K562 (cell line): ENCODE data around the gene PIGK. TPM values are rescaled to one million over a fixed set of nuclear protein-coding genes. Genes with fewer than 3 reads are reported as not detected.

Experiments
- ATAC-seq: fragments of 200-7000 bp; cut with Tn5 transposase; 3 replicates; pipeline ENCODE4 v1.9.1; 2020; ENCODE audit warnings: moderate library complexity
- BruUV-seq: library from RNA; stranded (reverse); fragments of 400-500 nt; replicated peaks from 2 replicates; lab custom pipeline; 2021; lab: Mats Ljungman, UMichigan
- CTCF ChIA-PET: fragments of 300-600 bp; formaldehyde crosslinking; extraction: SDS; loops from one replicate; lab custom pipeline; 2021; ENCODE audit warnings: low intra/inter-chr PET ratio; lab: Yijun Ruan, JAX
- POLR2A ChIA-PET: fragments of 300-600, 350-650 bp; sonication (Branson Sonifier 250); formaldehyde crosslinking; extraction: SDS; loops from one replicate; lab custom pipeline; 2021; ENCODE audit warnings: antibody characterized with exemption, inconsistent platforms; lab: Yijun Ruan, JAX
- DNase-seq, 4 experiments: peaks; one replicate each; pipeline versions ENCODE4 v3.0.0 to v3.0.0-alpha.2; 2011 to 2018; ENCODE audit warnings: low spot score in 3 of 4, mixed read lengths in 3 of 4; ENCODE audit errors: extremely low read depth in 1 of 4
- FAIRE-seq: peaks from 2 replicates; lab custom pipeline; 2011; peaks lifted over from hg19 to GRCh38; lab: Jason Lieb, UNC
- H2AFZ ChIP-seq: 2 replicates; pipeline ENCODE4 v1.6.0; 2011; ENCODE audit warnings: low read depth, low read length, control low read depth, inconsistent platforms
- H3K27ac ChIP-seq: fragments of 200-600 bp; 3 replicates; pipeline ENCODE4 v1.8.0; 2011; ENCODE audit warnings: low read depth, mild to moderate bottlenecking, control low read depth, inconsistent platforms, low read length, moderate library complexity, mixed read lengths; ENCODE audit errors: extremely low read depth
- H3K27me3 ChIP-seq, 2 experiments: fragments of 300-600 bp in 1 of 2; 2 replicates in 1 of 2; 3 replicates in 1 of 2; pipeline versions ENCODE4 v1.6.0 to v1.8.0; 2011; ENCODE audit warnings: inconsistent platforms in 2 of 2, low read length in 2 of 2, mild to moderate bottlenecking in 1 of 2, mixed read lengths in 1 of 2, moderate library complexity in 1 of 2; ENCODE audit not compliant: control insufficient read depth in 2 of 2, insufficient read depth in 2 of 2
- H3K36me3 ChIP-seq: fragments of 300-600 bp; 3 replicates; pipeline ENCODE4 v1.8.0; 2011; ENCODE audit warnings: mild to moderate bottlenecking, low read length, inconsistent platforms; ENCODE audit not compliant: control insufficient read depth, insufficient read depth
- H3K4me1 ChIP-seq, 2 experiments: fragments of 200-600 bp in 1 of 2; replicated peaks in 1 of 2; 2 replicates in 1 of 2; 3 replicates in 1 of 2; pipeline versions ENCODE4 v1.5.1 to v1.8.0; 2011; ENCODE audit warnings: inconsistent platforms in 2 of 2, low read length in 2 of 2, mild to moderate bottlenecking in 1 of 2, mixed read lengths in 1 of 2, moderate library complexity in 1 of 2; ENCODE audit not compliant: control insufficient read depth in 2 of 2, insufficient read depth in 2 of 2
- H3K4me2 ChIP-seq: 2 replicates; pipeline ENCODE4 v1.6.1; 2011; ENCODE audit warnings: low read length, control low read depth, inconsistent platforms, mixed read lengths; ENCODE audit not compliant: insufficient read depth
- H3K4me3 ChIP-seq: fragments of 200-600 bp; sonication (generic), shearing (Covaris generic); 2 replicates; pipeline ENCODE4 v1.5.1; 2016; ENCODE audit warnings: control low read depth, inconsistent platforms
- H3K79me2 ChIP-seq: fragments of 200-600 bp; 3 replicates; pipeline ENCODE4 v1.8.0; 2011; ENCODE audit warnings: low read length, inconsistent platforms; ENCODE audit not compliant: control insufficient read depth, insufficient read depth
- H3K9ac ChIP-seq, 2 experiments: 2 replicates each; pipeline versions ENCODE4 v1.6.0 to v1.6.1; 2011; ENCODE audit warnings: low read depth in 2 of 2, low read length in 2 of 2, control low read depth in 1 of 2, inconsistent platforms in 1 of 2, mild to moderate bottlenecking in 1 of 2, mixed read lengths in 1 of 2; ENCODE audit not compliant: insufficient read depth in 1 of 2
- H3K9me1 ChIP-seq: one replicate; pipeline ENCODE4 v1.6.0; 2011; ENCODE audit warnings: inconsistent platforms, mild to moderate bottlenecking, low read length, moderate library complexity; ENCODE audit not compliant: control insufficient read depth, insufficient read depth
- H3K9me3 ChIP-seq: replicated peaks from 2 replicates; pipeline ENCODE4 v1.5.1; 2011; ENCODE audit warnings: low read depth, low read length, inconsistent platforms; ENCODE audit not compliant: control insufficient read depth, insufficient read depth
- H4K20me1 ChIP-seq: replicated peaks from 2 replicates; pipeline ENCODE4 v1.6.1; 2011; ENCODE audit warnings: low read length, inconsistent platforms, mixed read lengths; ENCODE audit not compliant: control insufficient read depth, insufficient read depth
- E2F1 ChIP-seq: sonication (generic); formaldehyde crosslinking; IDR thresholded peaks from 2 replicates; pipeline ENCODE4 v1.8.1; 2023; ENCODE audit warnings: mild to moderate bottlenecking, missing genetic modification reagents, moderate library complexity
- GABPB1 ChIP-seq: sonication (generic); formaldehyde crosslinking; IDR thresholded peaks from 2 replicates; pipeline ENCODE4 v1.8.0; 2022; ENCODE audit warnings: mild to moderate bottlenecking, missing genetic modification reagents
- KDM5B ChIP-seq: fragments of 200-600 bp; sonication (generic); IDR thresholded peaks from 2 replicates; pipeline ENCODE4 v1.6.1; 2012; ENCODE audit warnings: low read depth, mild to moderate bottlenecking, moderate library complexity, low read length, control low read depth, inconsistent platforms; ENCODE audit not compliant: insufficient replicate concordance
- MTA2 ChIP-seq: fragments of 450-650 bp; IDR thresholded peaks from 2 replicates; pipeline ENCODE4 v1.6.1; 2016; ENCODE audit warnings: low read depth
- PYGO2 ChIP-seq: fragments of 450-650 bp; IDR thresholded peaks from 2 replicates; pipeline ENCODE4 v1.6.1; 2016; ENCODE audit warnings: mild to moderate bottlenecking, missing genetic modification characterization, moderate library complexity, missing compliant biosample characterization
- SP1 ChIP-seq: sonication (generic); formaldehyde crosslinking; IDR thresholded peaks from 2 replicates; pipeline ENCODE4 v1.8.1; 2022; ENCODE audit warnings: mild to moderate bottlenecking, missing genetic modification reagents
- SRSF9 ChIP-seq: fragments of 200-400 bp; formaldehyde crosslinking; IDR thresholded peaks from 2 replicates; pipeline ENCODE4 v1.6.1; 2017; ENCODE audit warnings: low read depth, low read length, borderline replicate concordance
- THAP12 ChIP-seq: fragments of 250-450 bp; sonication (Bioruptor Pico); IDR thresholded peaks from 2 replicates; pipeline ENCODE4 v1.9.0; 2021; ENCODE audit warnings: mild to moderate bottlenecking, inconsistent platforms
- ZNF507 ChIP-seq: conservative IDR thresholded peaks from 2 replicates; pipeline ENCODE4 v1.6.1; 2017; ENCODE audit warnings: missing genetic modification characterization, missing compliant biosample characterization
- WGBS: fragments of 100-300 bp; shearing (Covaris generic); methylation state at CpG from one replicate; pipeline ENCODE4 v1.1.6; 2016; ENCODE audit warnings: low coverage, mixed read lengths; ENCODE audit not compliant: insufficient coverage; ENCODE audit errors: missing lambda C conversion rate; 5-methylcytosine and 5-hydroxymethylcytosine counted together
- in situ Hi-C: fragments of 300-500 bp; cut with MboI; formaldehyde crosslinking; loops from 4 replicates; pipeline ENCODE4 v1.15.0; 2018; ENCODE audit warnings: inconsistent platforms, mixed read lengths
- intact Hi-C: fragments of 100-400 bp; cut with micrococcal nuclease; formaldehyde crosslinking; loops from 2 replicates; pipeline ENCODE4 v1.14.2; 2022
- polyA plus RNA-seq, 8 experiments: library from polyadenylated mRNA; depleted of rRNA in 4 of 8; stranded (reverse) in 5 of 8; unstranded in 3 of 8; fragments of >200 nt; fragmentation: Nextera tagmentation in 2 of 8; fragmentation: Illumina TruSeq in 1 of 8; extraction: Ambion mirVana in 2 of 8; extraction: Trizol in 1 of 8; gene quantifications; 2 replicates each; pipeline versions ENCODE4 v1.2.1 to v1.2.3, GENCODE V29; 2011 to 2014; ENCODE audit warnings: inconsistent platforms in 1 of 8, missing spikeins in 1 of 8
- total RNA-seq, 7 experiments: library from RNA; depleted of rRNA in 6 of 7; stranded (reverse); fragments of >200 nt in 6 of 7; fragmentation: Illumina TruSeq in 2 of 7; extraction: Trizol in 2 of 7; gene quantifications; 2 replicates each; pipeline versions ENCODE4 v1.2.1 to v1.2.3, GENCODE V29; 2011 to 2021; ENCODE audit warnings: low replicate concordance in 1 of 7

Gene PIGK
- total and polyA plus RNA-seq, 9 of the 15 experiments (the other 6 are each of a cell fraction or from before 2014, with no cell fraction given): 15.7 to 59.5 (median 29.9) TPM

GRCh38 chr1:77040826-77041225, 178.4 kb downstream of the PIGK start:
- H4K20me1 ChIP-seq: no peaks in the 10 kb centered on the region
- TF ChIP-seq GABPB1 (CRISPR knock-in tag) (no peak), E2F1 (CRISPR knock-in tag) (no peak), THAP12 (no peak), SP1 (CRISPR knock-in tag) (no peak), MTA2 (no peak), KDM5B (no peak), PYGO2 (tag) (no peak), ZNF507 (tag) (no peak), SRSF9 (no peak)
- no peak overlapping the region for H3K27ac ChIP-seq
- in situ Hi-C loops (no loop called here), intact Hi-C loops (no loop called here)
- ChIA-PET CTCF (no interaction called here), POLR2A (no interaction called here)
- ATAC-seq (no peak), DNase-seq (no peak), FAIRE-seq (no peak)
- no peak overlapping the region for H2AFZ ChIP-seq
- H3K36me3 ChIP-seq: no peaks in the 10 kb centered on the region
- 0 out of 5 replicates have a peak, but pooled peaks cover 0 to 3% of the 10 kb centered on the region in 2 experiments for H3K4me1 ChIP-seq
- no peaks in the 10 kb centered on the region for H3K9me1 ChIP-seq
- H3K4me2 ChIP-seq: no peak overlapping the region
- no TSS peak for BruUV-seq
- no peaks in the 10 kb centered on the region for H3K79me2 ChIP-seq
- no peak overlapping the region for H3K9ac ChIP-seq
- peaks cover 0 to 12% of the 10 kb centered on the region in 2 experiments; a peak in 2 of 5 replicates for H3K27me3 ChIP-seq
- H3K4me3 ChIP-seq: no peak overlapping the region
- no peaks in the 10 kb centered on the region for H3K9me3 ChIP-seq
- WGBS: 0% methylated on average over 3 of the region's 3 CpGs
